ENCODE results near the gene SPATA18. TPM values are rescaled to one million over a fixed set of nuclear protein-coding genes. Genes with fewer than 3 reads are reported as not detected.

Gene SPATA18
- polyA plus RNA-seq, 1 donor (not counting 4 experiments of a cell fraction or from before 2014, with no cell fraction given) = 5.6 TPM

DNA sequence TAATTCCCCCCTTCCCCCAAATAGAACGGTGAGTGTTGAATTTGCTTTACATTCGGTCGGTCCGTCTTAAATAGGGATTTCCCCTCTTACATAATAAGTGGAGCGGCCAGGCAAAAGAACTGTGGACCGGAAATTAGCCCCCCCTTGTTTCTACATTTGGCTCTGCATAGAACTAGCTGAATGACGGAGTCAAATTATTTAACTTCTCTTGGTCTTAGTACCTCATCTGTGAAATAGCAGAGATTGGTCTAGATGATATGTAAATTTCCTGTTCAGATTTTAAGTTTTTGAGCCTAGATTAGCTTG, 1.3 kb downstream of the SPATA18 start:
- peak overlapping the region; percentile 90 for H3K4me2 ChIP-seq (ENCODE audit: control insufficient read depth, extremely low read depth, insufficient read depth, low read depth, low read length)
- no peaks in the 10 kb centered on the region for H3K36me3 ChIP-seq (ENCODE audit: control insufficient read depth in 2 of 2, extremely low read depth in 1 of 2, insufficient read depth in 2 of 2, low read length in 2 of 2)
- peak overlapping the region; percentile 60 for H3K27ac ChIP-seq (ENCODE audit: control insufficient read depth, insufficient read depth, low read length)
- peak overlapping the region; percentile 62 to 92 (median 73) for H3K4me3 ChIP-seq (ENCODE audit: control insufficient read depth in 2 of 3, extremely low read depth in 1 of 3, insufficient read depth in 2 of 3, low read depth in 1 of 3, low read length in 3 of 3)
- H3K9me3 ChIP-seq (ENCODE audit: control insufficient read depth, low read depth, low read length) = no peaks in the 10 kb centered on the region
- H3K27me3 ChIP-seq (ENCODE audit: control insufficient read depth, extremely low read depth, insufficient read depth, low read length) = no peaks in the 10 kb centered on the region
- peak overlapping the region; percentile 60 for H2AFZ ChIP-seq (ENCODE audit: control insufficient read depth, low read length)
- peaks cover 17% of the 10 kb centered on the region for H3K4me1 ChIP-seq (ENCODE audit: control insufficient read depth, extremely low read depth, insufficient read depth, low read length)
- DNase-seq (ENCODE audit: low read depth, low spot score) = no peak
- FAIRE-seq = peak; percentile 9
- dilution Hi-C loops (cut with MboI; ENCODE audit: extremely low pct_ligation_motif_present, low sequenced_read_pairs) = no loop called here
- no peaks in the 10 kb centered on the region for H3K79me2 ChIP-seq (ENCODE audit: control insufficient read depth, insufficient read depth, low read length)
- H3K9me1 ChIP-seq (ENCODE audit: control insufficient read depth, extremely low read depth, insufficient read depth, low read length) = no peaks in the 10 kb centered on the region
- TF ChIP-seq, protein P1, sequence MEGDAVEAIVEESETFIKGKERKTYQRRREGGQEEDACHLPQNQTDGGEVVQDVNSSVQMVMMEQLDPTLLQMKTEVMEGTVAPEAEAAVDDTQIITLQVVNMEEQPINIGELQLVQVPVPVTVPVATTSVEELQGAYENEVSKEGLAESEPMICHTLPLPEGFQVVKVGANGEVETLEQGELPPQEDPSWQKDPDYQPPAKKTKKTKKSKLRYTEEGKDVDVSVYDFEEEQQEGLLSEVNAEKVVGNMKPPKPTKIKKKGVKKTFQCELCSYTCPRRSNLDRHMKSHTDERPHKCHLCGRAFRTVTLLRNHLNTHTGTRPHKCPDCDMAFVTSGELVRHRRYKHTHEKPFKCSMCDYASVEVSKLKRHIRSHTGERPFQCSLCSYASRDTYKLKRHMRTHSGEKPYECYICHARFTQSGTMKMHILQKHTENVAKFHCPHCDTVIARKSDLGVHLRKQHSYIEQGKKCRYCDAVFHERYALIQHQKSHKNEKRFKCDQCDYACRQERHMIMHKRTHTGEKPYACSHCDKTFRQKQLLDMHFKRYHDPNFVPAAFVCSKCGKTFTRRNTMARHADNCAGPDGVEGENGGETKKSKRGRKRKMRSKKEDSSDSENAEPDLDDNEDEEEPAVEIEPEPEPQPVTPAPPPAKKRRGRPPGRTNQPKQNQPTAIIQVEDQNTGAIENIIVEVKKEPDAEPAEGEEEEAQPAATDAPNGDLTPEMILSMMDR (optimal IDR thresholded peaks at IDR 0.05 in 1 of 3, IDR thresholded peaks at IDR 0.05 in 1 of 3, conservative IDR thresholded peaks at IDR 0.05 in 1 of 3; ENCODE audit: extremely low read depth in 1 of 3, insufficient read depth in 2 of 3, low read length in 3 of 3) = no peak
- TF ChIP-seq EZH2 (IDR thresholded peaks at IDR 0.05; ENCODE audit: low read length) = no peak
- peak overlapping the region; percentile 80 for H3K9ac ChIP-seq (ENCODE audit: control insufficient read depth, extremely low read depth, insufficient read depth, low read length)
- no peaks in the 10 kb centered on the region for H4K20me1 ChIP-seq (ENCODE audit: control insufficient read depth, extremely low read depth, insufficient read depth, low read length)

GRCh38 chr4:52054254-52054653, 3.1 kb downstream of the SPATA18 start:
- Histone ChIP-seq H4K20me1 (ENCODE audit: control insufficient read depth, extremely low read depth, insufficient read depth, low read length) (no peaks in the 10 kb centered on the region), H3K4me3 (ENCODE audit: control insufficient read depth in 2 of 3, extremely low read depth in 1 of 3, insufficient read depth in 2 of 3, low read depth in 1 of 3, low read length in 3 of 3) (no peak overlapping the region), H3K9me3 (ENCODE audit: control insufficient read depth, low read depth, low read length) (no peaks in the 10 kb centered on the region), H3K79me2 (ENCODE audit: control insufficient read depth, insufficient read depth, low read length) (no peaks in the 10 kb centered on the region), H3K27ac (ENCODE audit: control insufficient read depth, insufficient read depth, low read length) (no peak overlapping the region), H2AFZ (ENCODE audit: control insufficient read depth, low read length) (no peak overlapping the region), H3K4me2 (ENCODE audit: control insufficient read depth, extremely low read depth, insufficient read depth, low read depth, low read length) (no peak overlapping the region), H3K4me1 (ENCODE audit: control insufficient read depth, extremely low read depth, insufficient read depth, low read length) (peaks cover 29% of the 10 kb centered on the region), H3K36me3 (ENCODE audit: control insufficient read depth in 2 of 2, extremely low read depth in 1 of 2, insufficient read depth in 2 of 2, low read length in 2 of 2) (no peaks in the 10 kb centered on the region), H3K9me1 (ENCODE audit: control insufficient read depth, extremely low read depth, insufficient read depth, low read length) (no peaks in the 10 kb centered on the region), H3K27me3 (ENCODE audit: control insufficient read depth, extremely low read depth, insufficient read depth, low read length) (no peaks in the 10 kb centered on the region), H3K9ac (ENCODE audit: control insufficient read depth, extremely low read depth, insufficient read depth, low read length) (no peak overlapping the region)
- TF ChIP-seq EZH2 (IDR thresholded peaks at IDR 0.05; ENCODE audit: low read length) = no peak
- TF ChIP-seq, protein P1 (optimal IDR thresholded peaks at IDR 0.05 in 1 of 3, IDR thresholded peaks at IDR 0.05 in 1 of 3, conservative IDR thresholded peaks at IDR 0.05 in 1 of 3; ENCODE audit: extremely low read depth in 1 of 3, insufficient read depth in 2 of 3, low read length in 3 of 3) = no peak
- dilution Hi-C loops (cut with MboI; ENCODE audit: extremely low pct_ligation_motif_present, low sequenced_read_pairs) = no loop called here
- no peak for DNase-seq (ENCODE audit: low read depth, low spot score)
- FAIRE-seq = no peak

Measured in keratinocyte (primary cell).